Adrenal gland (tissue), 5 donors: Measurements from ENCODE around the gene GRK6.

Experiments
- POLR2A ChIP-seq, 2 donors: fragments of 450-650 bp; IDR thresholded peaks; one replicate each; pipeline ENCODE4 v1.6.1; 2017; ENCODE audit warnings: antibody characterized with exemption in 2 of 2, mild to moderate bottlenecking in 2 of 2, moderate library complexity in 1 of 2
- TF ChIP-seq, protein P1 (sequence below), 6 experiments: fragments of 450-650 bp in 4 of 6; fragments of 200-600 bp in 2 of 6; sonication (generic) in 1 of 6; IDR thresholded peaks; 1 replicate in 5 of 6; 2 replicates in 1 of 6; pipeline versions ENCODE4 v1.5.1 to v1.8.0; 2016 to 2021; ENCODE audit warnings: antibody characterized with exemption in 6 of 6, mild to moderate bottlenecking in 2 of 6, moderate library complexity in 1 of 6
- donor health status: DM: no; HTN: no; CAD: no.

GRCh38 chr5:177459357-177459756 is 32.9 kb downstream of the GRK6 start:
- no peak for TF ChIP-seq POLR2A (IDR thresholded peaks at IDR 0.05)
- TF ChIP-seq, protein P1, sequence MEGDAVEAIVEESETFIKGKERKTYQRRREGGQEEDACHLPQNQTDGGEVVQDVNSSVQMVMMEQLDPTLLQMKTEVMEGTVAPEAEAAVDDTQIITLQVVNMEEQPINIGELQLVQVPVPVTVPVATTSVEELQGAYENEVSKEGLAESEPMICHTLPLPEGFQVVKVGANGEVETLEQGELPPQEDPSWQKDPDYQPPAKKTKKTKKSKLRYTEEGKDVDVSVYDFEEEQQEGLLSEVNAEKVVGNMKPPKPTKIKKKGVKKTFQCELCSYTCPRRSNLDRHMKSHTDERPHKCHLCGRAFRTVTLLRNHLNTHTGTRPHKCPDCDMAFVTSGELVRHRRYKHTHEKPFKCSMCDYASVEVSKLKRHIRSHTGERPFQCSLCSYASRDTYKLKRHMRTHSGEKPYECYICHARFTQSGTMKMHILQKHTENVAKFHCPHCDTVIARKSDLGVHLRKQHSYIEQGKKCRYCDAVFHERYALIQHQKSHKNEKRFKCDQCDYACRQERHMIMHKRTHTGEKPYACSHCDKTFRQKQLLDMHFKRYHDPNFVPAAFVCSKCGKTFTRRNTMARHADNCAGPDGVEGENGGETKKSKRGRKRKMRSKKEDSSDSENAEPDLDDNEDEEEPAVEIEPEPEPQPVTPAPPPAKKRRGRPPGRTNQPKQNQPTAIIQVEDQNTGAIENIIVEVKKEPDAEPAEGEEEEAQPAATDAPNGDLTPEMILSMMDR (IDR thresholded peaks at IDR 0.05), result no peak
